Upper lobe of right lung (tissue), 1 donor: Measurements from ENCODE around the gene IMMP2L. TPM values are rescaled to one million over a fixed set of nuclear protein-coding genes. Genes with fewer than 3 reads are reported as not detected.
"Not testable (repeated sequence)": the region's sequence is repeated elsewhere in the genome, so short reads cannot be mapped to it uniquely, and the experiment has no call there.

Experiments
- ATAC-seq: fragments of 200-7000 bp; cut with Tn5 transposase; one replicate; pipeline ENCODE4 v1.9.1; 2020; ENCODE audit warnings: mild to moderate bottlenecking, moderate library complexity
- DNase-seq: peaks from one replicate; pipeline ENCODE4 v3.0.0-alpha.2; 2020
- H3K27ac ChIP-seq: fragments of 200-600 bp; one replicate; pipeline ENCODE4 v1.8.0; 2022
- H3K27me3 ChIP-seq: fragments of 200-600 bp; one replicate; pipeline ENCODE4 v1.8.0; 2022; ENCODE audit warnings: mild to moderate bottlenecking
- H3K36me3 ChIP-seq: fragments of 200-600 bp; one replicate; pipeline ENCODE4 v1.8.0; 2022
- H3K4me1 ChIP-seq: fragments of 200-600 bp; one replicate; pipeline ENCODE4 v1.8.0; 2022
- H3K4me3 ChIP-seq: fragments of 200-600 bp; one replicate; pipeline ENCODE4 v1.8.0; 2022; ENCODE audit warnings: mild to moderate bottlenecking
- H3K9me3 ChIP-seq: fragments of 200-600 bp; one replicate; pipeline ENCODE4 v1.8.0; 2022
- intact Hi-C: fragments of 100-400 bp; cut with DNase I; formaldehyde crosslinking; loops from one replicate; pipeline ENCODE4 v1.11.0; 2022
- total RNA-seq: library from RNA; stranded (reverse); fragmentation: NEBNext Ultra II Directional; extraction: Animal tissue kit (Norgen Biotek cat#: 25700); gene quantifications from one replicate; pipeline ENCODE4 v1.2.1, GENCODE V29; 2021
- TF ChIP-seq, protein P1 (sequence below): fragments of 200-600 bp; IDR thresholded peaks from one replicate; pipeline ENCODE4 v1.8.0; 2022; ENCODE audit warnings: antibody characterized with exemption
- donor health status: DM: no; HTN: yes; CAD: no; lungs with severe emphysema.

The IMMP2L gene
- total RNA-seq, 1 donor from 2014 or later: 22.0 TPM

DNA sequence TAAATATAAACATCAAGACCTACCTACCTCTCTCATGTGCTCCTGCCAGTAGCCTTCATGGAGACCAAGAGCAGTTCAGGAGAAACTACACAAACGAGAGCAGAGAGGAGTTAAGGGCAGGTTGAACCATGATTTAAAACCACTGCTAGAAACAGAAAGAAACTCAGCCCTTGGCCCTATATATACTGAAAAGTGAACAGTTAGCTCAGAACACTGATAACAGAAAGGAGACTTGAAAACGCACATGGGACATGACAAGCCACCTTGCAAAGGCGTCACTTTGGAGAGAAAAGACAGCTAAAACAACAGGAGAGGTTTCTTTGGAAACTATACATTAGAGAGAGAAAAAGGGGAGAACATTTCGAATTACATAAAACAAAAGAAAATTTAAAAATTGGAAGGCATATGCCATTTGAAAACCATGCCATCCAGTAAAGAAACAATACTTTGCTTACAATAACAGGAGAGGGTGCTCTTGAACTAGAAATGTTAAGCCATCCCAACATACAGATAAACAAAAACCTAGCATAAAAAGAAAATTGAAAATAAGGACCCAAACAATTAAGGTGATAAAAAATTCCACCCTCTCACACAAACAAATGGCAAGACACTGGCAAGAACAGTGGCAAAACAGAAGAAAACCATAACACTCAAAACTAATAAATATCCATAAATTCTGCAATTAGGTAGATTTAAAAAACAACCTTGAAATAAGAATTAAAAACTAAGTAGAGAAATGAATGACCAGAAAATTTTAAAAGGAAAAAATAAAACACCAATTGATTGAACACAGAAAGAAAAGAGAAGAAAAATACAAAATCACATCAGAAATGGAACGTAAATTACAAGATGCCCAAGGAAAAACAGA, 232.7 kb downstream of the IMMP2L start:
- no peaks in the 10 kb centered on the region for H3K27me3 ChIP-seq
- no peaks in the 10 kb centered on the region for H3K36me3 ChIP-seq
- TF ChIP-seq, protein P1, sequence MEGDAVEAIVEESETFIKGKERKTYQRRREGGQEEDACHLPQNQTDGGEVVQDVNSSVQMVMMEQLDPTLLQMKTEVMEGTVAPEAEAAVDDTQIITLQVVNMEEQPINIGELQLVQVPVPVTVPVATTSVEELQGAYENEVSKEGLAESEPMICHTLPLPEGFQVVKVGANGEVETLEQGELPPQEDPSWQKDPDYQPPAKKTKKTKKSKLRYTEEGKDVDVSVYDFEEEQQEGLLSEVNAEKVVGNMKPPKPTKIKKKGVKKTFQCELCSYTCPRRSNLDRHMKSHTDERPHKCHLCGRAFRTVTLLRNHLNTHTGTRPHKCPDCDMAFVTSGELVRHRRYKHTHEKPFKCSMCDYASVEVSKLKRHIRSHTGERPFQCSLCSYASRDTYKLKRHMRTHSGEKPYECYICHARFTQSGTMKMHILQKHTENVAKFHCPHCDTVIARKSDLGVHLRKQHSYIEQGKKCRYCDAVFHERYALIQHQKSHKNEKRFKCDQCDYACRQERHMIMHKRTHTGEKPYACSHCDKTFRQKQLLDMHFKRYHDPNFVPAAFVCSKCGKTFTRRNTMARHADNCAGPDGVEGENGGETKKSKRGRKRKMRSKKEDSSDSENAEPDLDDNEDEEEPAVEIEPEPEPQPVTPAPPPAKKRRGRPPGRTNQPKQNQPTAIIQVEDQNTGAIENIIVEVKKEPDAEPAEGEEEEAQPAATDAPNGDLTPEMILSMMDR: no peak
- no peak for ATAC-seq
- H3K27ac ChIP-seq: no peak overlapping the region
- DNase-seq: no peak
- no peaks in the 10 kb centered on the region for H3K4me1 ChIP-seq
- H3K4me3 ChIP-seq: no peak overlapping the region
- H3K9me3 ChIP-seq: peaks cover 2% of the 10 kb centered on the region
- intact Hi-C loops: no loop called here

GRCh38 chr7:111328487-111328886, 233.8 kb downstream of the IMMP2L start:
- H3K9me3 ChIP-seq: peaks cover 2% of the 10 kb centered on the region
- no peak for ATAC-seq
- no peak overlapping the region for H3K27ac ChIP-seq
- DNase-seq: no peak
- TF ChIP-seq, protein P1: no peak
- no peaks in the 10 kb centered on the region for H3K27me3 ChIP-seq
- no peak overlapping the region for H3K4me3 ChIP-seq
- H3K4me1 ChIP-seq: no peaks in the 10 kb centered on the region
- intact Hi-C loops: no loop called here
- no peaks in the 10 kb centered on the region for H3K36me3 ChIP-seq

GRCh38 chr7:111324776-111325175, 237.5 kb downstream of the IMMP2L start:
- Histone ChIP-seq H3K27me3 (no peaks in the 10 kb centered on the region), H3K4me1 (no peaks in the 10 kb centered on the region), H3K27ac (no peak overlapping the region), H3K36me3 (no peaks in the 10 kb centered on the region), H3K4me3 (no peak overlapping the region), H3K9me3 (no peaks in the 10 kb centered on the region)
- intact Hi-C loops: no loop called here
- DNase-seq (no peak), ATAC-seq (no peak)
- TF ChIP-seq, protein P1: no peak

GRCh38 chr7:111324228-111324627, 238.1 kb downstream of the IMMP2L start:
- no peak for DNase-seq
- ATAC-seq: no peak
- no peak overlapping the region for H3K4me3 ChIP-seq
- TF ChIP-seq, protein P1: no peak
- H3K27me3 ChIP-seq: no peaks in the 10 kb centered on the region
- intact Hi-C loops: no loop called here
- H3K9me3 ChIP-seq: no peaks in the 10 kb centered on the region
- no peak overlapping the region for H3K27ac ChIP-seq
- no peaks in the 10 kb centered on the region for H3K36me3 ChIP-seq
- H3K4me1 ChIP-seq: no peaks in the 10 kb centered on the region

DNA sequence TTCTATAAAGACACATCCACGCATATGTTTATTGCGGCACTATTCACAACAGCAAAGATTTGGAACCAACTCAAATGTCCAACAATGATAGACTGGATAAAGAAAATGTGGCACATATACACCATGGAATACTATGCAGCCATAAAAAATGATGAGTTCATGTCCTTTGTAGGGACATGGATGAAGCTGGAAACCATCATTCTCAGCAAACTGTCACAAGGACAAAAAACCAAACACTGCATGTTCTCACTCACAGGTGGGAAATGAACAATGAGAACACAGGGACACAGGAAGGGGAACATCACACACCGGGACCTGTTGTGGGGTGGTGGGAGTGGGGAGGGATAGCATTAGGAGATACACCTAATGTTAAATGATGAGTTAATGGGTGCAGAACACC, 238.6 kb downstream of the IMMP2L start:
- H3K4me3 ChIP-seq, DNase-seq, H3K4me1 ChIP-seq, H3K27me3 ChIP-seq, ATAC-seq, H3K9me3 ChIP-seq, H3K27ac ChIP-seq, H3K36me3 ChIP-seq, intact Hi-C loops: not testable (repeated sequence)

GRCh38 chr7:111320133-111320532, 242.2 kb downstream of the IMMP2L start:
- no peak overlapping the region for H3K4me3 ChIP-seq
- intact Hi-C loops: no loop called here
- no peaks in the 10 kb centered on the region for H3K4me1 ChIP-seq
- DNase-seq: no peak
- no peaks in the 10 kb centered on the region for H3K9me3 ChIP-seq
- H3K27me3 ChIP-seq: no peaks in the 10 kb centered on the region
- no peak for ATAC-seq
- H3K27ac ChIP-seq: no peak overlapping the region
- no peaks in the 10 kb centered on the region for H3K36me3 ChIP-seq
- TF ChIP-seq, protein P1: no peak
